HCT116 (cell line): ENCODE results near the gene INSL4. TPM values are rescaled to one million over a fixed set of nuclear protein-coding genes. Genes with fewer than 3 reads are reported as not detected.

ENCODE experiments used
- ATAC-seq: fragments of 200-7000 bp; cut with Tn5 transposase; 2 replicates; pipeline ENCODE4 v1.9.1; 2020; ENCODE audit warnings: mild to moderate bottlenecking, moderate library complexity
- BruUV-seq: library from RNA; stranded (reverse); fragments of 400-500 nt; replicated peaks from 2 replicates; lab custom pipeline; 2021; lab: Mats Ljungman, UMichigan
- CTCF ChIA-PET: fragments of 300-600 bp; sonication (Branson Sonifier 250); formaldehyde crosslinking; loops from one replicate; lab custom pipeline; 2021; ENCODE audit warnings: antibody characterized with exemption; lab: Charles Lee
- POLR2A ChIA-PET: fragments of 300-600, 350-600 bp; sonication (Branson Sonifier 250); formaldehyde crosslinking; loops from one replicate; lab custom pipeline; 2021; ENCODE audit warnings: antibody characterized with exemption; lab: Charles Lee
- RAD21 ChIA-PET, 2 experiments: fragments of 300-600 bp; sonication (Branson Sonifier 250); formaldehyde crosslinking; loops; one replicate each; lab custom pipeline; 2023; ENCODE audit warnings: low total read pairs in 2 of 2; ENCODE audit not compliant: uncharacterized antibody in 2 of 2, unreplicated experiment in 2 of 2, low non-redundant PET in 1 of 2; lab: Charles Lee
- DNase-seq: peaks from one replicate; pipeline ENCODE4 v3.0.0-alpha.2; 2010; ENCODE audit warnings: low read depth, low spot score
- H2AFZ ChIP-seq: fragments of 200-600 bp; shearing (Covaris generic), sonication (generic); 2 replicates; pipeline ENCODE4 v1.6.1; 2017; ENCODE audit warnings: low read depth, mixed run types, mixed read lengths, antibody characterized with exemption, low read length; ENCODE audit not compliant: poor library complexity, severe bottlenecking
- H3K27ac ChIP-seq: 2 replicates; pipeline ENCODE4 v1.5.1; 2012; ENCODE audit warnings: low read depth, low read length
- H3K27me3 ChIP-seq: fragments of 200-600 bp; sonication (generic); 2 replicates; pipeline ENCODE4 v1.6.1; 2016; ENCODE audit warnings: mixed run types, low read length, mixed read lengths; ENCODE audit not compliant: insufficient read depth
- H3K36me3 ChIP-seq, 2 experiments: fragments of 200-500 bp in 1 of 2; fragments of 200-600 bp in 1 of 2; sonication (Bioruptor generic) in 1 of 2; sonication (generic) in 1 of 2; 2 replicates each; pipeline versions ENCODE4 v1.5.1 to v1.6.1; 2014 to 2016; ENCODE audit warnings: low read length in 2 of 2, inconsistent platforms in 1 of 2, mixed read lengths in 1 of 2, mixed run types in 1 of 2; ENCODE audit not compliant: insufficient read depth in 2 of 2, control insufficient read depth in 1 of 2
- H3K4me1 ChIP-seq, 2 experiments: fragments of 200-600 bp in 1 of 2; sonication (generic) in 1 of 2; 2 replicates each; pipeline versions ENCODE4 v1.5.1 to v1.6.1; 2012 to 2017; ENCODE audit warnings: low read length in 2 of 2, inconsistent platforms in 1 of 2, mild to moderate bottlenecking in 1 of 2, mixed read lengths in 1 of 2, mixed run types in 1 of 2, moderate library complexity in 1 of 2; ENCODE audit not compliant: insufficient read depth in 2 of 2, control insufficient read depth in 1 of 2
- H3K4me2 ChIP-seq: fragments of 200-600 bp; sonication (generic); 2 replicates; pipeline ENCODE4 v1.6.1; 2017; ENCODE audit warnings: mixed run types, low read length, mixed read lengths
- H3K4me3 ChIP-seq, 2 experiments: fragments of 200-600 bp in 1 of 2; sonication (generic) in 1 of 2; replicated peaks in 1 of 2; 2 replicates each; pipeline ENCODE4 v1.5.1; 2011 to 2016; ENCODE audit warnings: low read length in 2 of 2, control low read depth in 1 of 2, low read depth in 1 of 2, mild to moderate bottlenecking in 1 of 2, mixed read lengths in 1 of 2, mixed run types in 1 of 2
- H3K79me2 ChIP-seq: fragments of 200-600 bp; sonication (generic); 2 replicates; pipeline ENCODE4 v1.6.1; 2017; ENCODE audit warnings: mild to moderate bottlenecking, mixed run types, low read length, moderate library complexity, mixed read lengths; ENCODE audit not compliant: insufficient read depth
- H3K9ac ChIP-seq: fragments of 200-600 bp; sonication (generic); 2 replicates; pipeline ENCODE4 v1.6.1; 2016; ENCODE audit warnings: low read length, mixed read lengths
- H3K9me2 ChIP-seq: fragments of 200-600 bp; sonication (generic), shearing (Covaris generic); 2 replicates; pipeline ENCODE4 v1.6.1; 2017; ENCODE audit warnings: mixed run types, mild to moderate bottlenecking, moderate library complexity; ENCODE audit not compliant: insufficient read depth
- H3K9me3 ChIP-seq, 2 experiments: fragments of 200-500 bp in 1 of 2; fragments of 200-600 bp in 1 of 2; sonication (Bioruptor generic) in 1 of 2; sonication (generic) in 1 of 2; 2 replicates each; pipeline ENCODE4 v1.6.1; 2014 to 2017; ENCODE audit warnings: low read length in 2 of 2, mixed read lengths in 2 of 2, inconsistent platforms in 1 of 2, low read depth in 1 of 2, mild to moderate bottlenecking in 1 of 2, mixed run types in 1 of 2, moderate library complexity in 1 of 2; ENCODE audit not compliant: control insufficient read depth in 1 of 2, insufficient read depth in 1 of 2
- H4K20me1 ChIP-seq: fragments of 200-600 bp; sonication (generic), shearing (Covaris generic); 2 replicates; pipeline ENCODE4 v1.6.1; 2017; ENCODE audit warnings: mixed run types, mild to moderate bottlenecking, moderate library complexity; ENCODE audit not compliant: insufficient read depth
- ATF3 ChIP-seq: IDR thresholded peaks from 2 replicates; pipeline ENCODE4 v1.6.1; 2012
- EGR1 ChIP-seq: IDR thresholded peaks from 2 replicates; pipeline ENCODE4 v1.6.1; 2012; ENCODE audit warnings: low read depth
- ELF1 ChIP-seq: IDR thresholded peaks from 2 replicates; pipeline ENCODE4 v1.6.1; 2012; ENCODE audit warnings: low read depth, borderline replicate concordance
- MAX ChIP-seq: IDR thresholded peaks from 2 replicates; pipeline ENCODE4 v1.6.1; 2012
- POLR2A ChIP-seq: IDR thresholded peaks from 2 replicates; pipeline ENCODE4 v1.7.0; 2011; ENCODE audit warnings: borderline replicate concordance; ENCODE audit not compliant: insufficient read depth, insufficient read length; ENCODE audit errors: extremely low read depth
- POLR2AphosphoS5 ChIP-seq: IDR thresholded peaks from 2 replicates; pipeline ENCODE4 v1.6.1; 2011; ENCODE audit warnings: mild to moderate bottlenecking, low read depth, low read length, moderate library complexity
- SIN3A ChIP-seq: IDR thresholded peaks from 2 replicates; pipeline ENCODE4 v1.6.1; 2012; ENCODE audit warnings: low read depth
- SP1 ChIP-seq: IDR thresholded peaks from 2 replicates; pipeline ENCODE4 v1.6.1; 2012; ENCODE audit warnings: low read depth
- SRF ChIP-seq: IDR thresholded peaks from 2 replicates; pipeline ENCODE4 v1.6.1; 2012; ENCODE audit warnings: low read depth
- TCF7L2 ChIP-seq: IDR thresholded peaks from 2 replicates; pipeline ENCODE4 v1.7.0; 2011; ENCODE audit warnings: borderline replicate concordance, inconsistent platforms; ENCODE audit not compliant: insufficient read depth, insufficient read length; ENCODE audit errors: extremely low read depth
- YY1 ChIP-seq: IDR thresholded peaks from 2 replicates; pipeline ENCODE4 v1.6.1; 2011; ENCODE audit warnings: low read length, low read depth, moderate library complexity, mild to moderate bottlenecking; ENCODE audit not compliant: insufficient replicate concordance; ENCODE audit errors: extremely low read depth
- ZFX ChIP-seq: fragments of 450-650 bp; IDR thresholded peaks from 2 replicates; pipeline ENCODE4 v1.6.1; 2017
- ZNF274 ChIP-seq: fragments of 200-500 bp; sonication (Bioruptor generic); IDR thresholded peaks from 2 replicates; pipeline ENCODE4 v1.6.1; 2014; ENCODE audit warnings: mild to moderate bottlenecking, low read depth, low read length, inconsistent platforms
- intact Hi-C: fragments of 100-400 bp; cut with micrococcal nuclease; formaldehyde crosslinking; loops from 2 replicates; pipeline ENCODE4 v1.10.0; 2022
- total RNA-seq: library from RNA; stranded (reverse); gene quantifications from one replicate; pipeline ENCODE4 v1.2.1, GENCODE V29; 2021; ENCODE audit not compliant: unreplicated experiment
- TF ChIP-seq, protein P1 (sequence below): IDR thresholded peaks from 2 replicates; pipeline ENCODE4 v1.6.1; 2012; ENCODE audit warnings: low read depth

Gene INSL4
- total RNA-seq, 1 experiment from 2014 or later: not detected

DNA sequence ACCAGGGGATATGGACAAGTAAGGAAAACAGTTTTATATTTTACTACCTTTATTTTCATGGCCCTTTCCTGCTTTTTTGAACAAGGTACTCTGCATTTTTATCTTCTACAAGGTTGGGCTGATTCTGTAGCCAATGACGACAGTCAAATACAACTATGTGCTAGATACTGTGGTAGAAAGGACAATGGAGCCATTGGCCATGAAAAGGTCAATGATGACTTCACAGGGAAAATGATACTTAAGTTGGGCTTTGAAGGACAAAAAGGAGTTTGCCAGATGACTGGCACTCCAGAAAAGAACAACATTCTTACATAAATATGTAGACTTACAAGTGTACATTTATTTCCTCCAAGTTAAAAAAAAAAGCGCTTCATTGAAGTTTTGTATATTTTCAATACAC, 46.4 kb upstream of the INSL4 start:
- Histone ChIP-seq H3K79me2 (no peaks in the 10 kb centered on the region), H3K9ac (no peak overlapping the region), H3K27me3 (no peaks in the 10 kb centered on the region), H4K20me1 (no peaks in the 10 kb centered on the region), H3K36me3 (no peaks in the 10 kb centered on the region), H3K4me3 (no peak overlapping the region), H3K9me2 (no peaks in the 10 kb centered on the region), H3K27ac (no peak overlapping the region), H3K4me1 (no peaks in the 10 kb centered on the region), H3K9me3 (no peaks in the 10 kb centered on the region), H2AFZ (no peak overlapping the region), H3K4me2 (no peak overlapping the region)
- intact Hi-C loops: loop anchor here (5.0 to 10.0 kb wide), 4 partner anchors 78 to 530 kb away; no protein-coding TSS in a partner anchor
- ATAC-seq: no peak
- CTCF ChIA-PET: interaction anchor here (1.5 kb wide), 1 partner anchor 59 kb away, joined by 3 read pairs; no protein-coding TSS in a partner anchor
- no peak for DNase-seq
- no peak for TF ChIP-seq POLR2AphosphoS5
- POLR2A ChIA-PET: no interaction called here
- RAD21 ChIA-PET: no interaction called here
- BruUV-seq: no TSS peak

DNA sequence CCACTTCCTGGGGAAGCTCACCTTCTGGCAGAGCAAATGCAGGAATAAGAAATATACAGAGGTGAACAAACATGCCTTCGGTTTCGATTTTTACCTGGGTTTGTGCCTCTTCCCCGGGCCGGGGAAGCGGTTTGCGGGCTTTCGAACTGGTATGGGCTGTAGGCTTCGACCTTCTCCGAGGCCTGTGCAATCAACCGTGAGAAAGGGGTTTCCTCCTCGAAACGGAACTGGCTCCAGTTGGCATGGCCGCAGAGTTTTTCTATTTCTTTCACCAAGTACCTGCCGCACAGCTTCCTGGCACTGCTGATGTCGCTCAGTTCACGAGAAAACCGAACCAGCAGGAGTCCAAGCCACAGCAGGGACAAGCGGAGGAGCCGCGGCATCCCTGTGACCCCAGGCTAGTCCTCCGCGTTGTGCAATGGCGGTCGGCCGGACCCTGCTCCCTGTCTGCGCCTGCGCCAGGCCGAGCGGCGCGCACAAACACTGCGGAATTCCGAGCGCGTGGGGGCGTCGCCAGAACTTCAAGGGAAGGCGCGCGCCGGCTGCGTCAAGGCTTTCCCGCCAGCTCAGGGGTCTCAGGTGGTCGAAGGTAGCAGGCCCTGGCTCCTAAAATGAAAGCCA, 45.9 kb upstream of the INSL4 start, which contains the start of gene INSL6:
INSL6 (minus strand) TSS at position 420 of the 621 bp plus-strand sequence; CDS start at position 383, 37 bp downstream.
- H3K79me2 ChIP-seq: no peaks in the 10 kb centered on the region
- CTCF ChIA-PET: interaction anchor here (0.6 to 1.6 kb wide), 7 partner anchors 8 to 846 kb away, joined by 3 to 22 read pairs (median 10); no protein-coding TSS in a partner anchor
- ATAC-seq: no peak
- TF ChIP-seq ZNF274: no peak
- no peak for TF ChIP-seq TCF7L2
- no peak for TF ChIP-seq EGR1
- TF ChIP-seq ATF3: no peak
- TF ChIP-seq ELF1: no peak
- no peak for TF ChIP-seq SIN3A
- TF ChIP-seq ZFX: no peak; the same call in 1 of the 2 replicates
- TF ChIP-seq MAX: no peak
- no peak for TF ChIP-seq SP1
- no peak for TF ChIP-seq POLR2AphosphoS5
- TF ChIP-seq POLR2A: no peak
- no peak for TF ChIP-seq SRF
- TF ChIP-seq, protein P1, sequence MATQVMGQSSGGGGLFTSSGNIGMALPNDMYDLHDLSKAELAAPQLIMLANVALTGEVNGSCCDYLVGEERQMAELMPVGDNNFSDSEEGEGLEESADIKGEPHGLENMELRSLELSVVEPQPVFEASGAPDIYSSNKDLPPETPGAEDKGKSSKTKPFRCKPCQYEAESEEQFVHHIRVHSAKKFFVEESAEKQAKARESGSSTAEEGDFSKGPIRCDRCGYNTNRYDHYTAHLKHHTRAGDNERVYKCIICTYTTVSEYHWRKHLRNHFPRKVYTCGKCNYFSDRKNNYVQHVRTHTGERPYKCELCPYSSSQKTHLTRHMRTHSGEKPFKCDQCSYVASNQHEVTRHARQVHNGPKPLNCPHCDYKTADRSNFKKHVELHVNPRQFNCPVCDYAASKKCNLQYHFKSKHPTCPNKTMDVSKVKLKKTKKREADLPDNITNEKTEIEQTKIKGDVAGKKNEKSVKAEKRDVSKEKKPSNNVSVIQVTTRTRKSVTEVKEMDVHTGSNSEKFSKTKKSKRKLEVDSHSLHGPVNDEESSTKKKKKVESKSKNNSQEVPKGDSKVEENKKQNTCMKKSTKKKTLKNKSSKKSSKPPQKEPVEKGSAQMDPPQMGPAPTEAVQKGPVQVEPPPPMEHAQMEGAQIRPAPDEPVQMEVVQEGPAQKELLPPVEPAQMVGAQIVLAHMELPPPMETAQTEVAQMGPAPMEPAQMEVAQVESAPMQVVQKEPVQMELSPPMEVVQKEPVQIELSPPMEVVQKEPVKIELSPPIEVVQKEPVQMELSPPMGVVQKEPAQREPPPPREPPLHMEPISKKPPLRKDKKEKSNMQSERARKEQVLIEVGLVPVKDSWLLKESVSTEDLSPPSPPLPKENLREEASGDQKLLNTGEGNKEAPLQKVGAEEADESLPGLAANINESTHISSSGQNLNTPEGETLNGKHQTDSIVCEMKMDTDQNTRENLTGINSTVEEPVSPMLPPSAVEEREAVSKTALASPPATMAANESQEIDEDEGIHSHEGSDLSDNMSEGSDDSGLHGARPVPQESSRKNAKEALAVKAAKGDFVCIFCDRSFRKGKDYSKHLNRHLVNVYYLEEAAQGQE: no peak
- TF ChIP-seq YY1: no peak

More for the DNA sequence above, 45.9 kb upstream of the INSL4 start, which contains the start of gene INSL6:
- Histone ChIP-seq H3K9me2 (no peaks in the 10 kb centered on the region), H3K9ac (no peak within 1 kb of the TSS), H3K27me3 (no peaks in the 10 kb centered on the region), H3K9me3 (no peaks in the 10 kb centered on the region), H3K27ac (no peak within 1 kb of the TSS), H3K4me1 (no peaks in the 10 kb centered on the region), H3K36me3 (no peaks in the 10 kb centered on the region), H2AFZ (no peak within 1 kb of the TSS), H4K20me1 (no peaks in the 10 kb centered on the region), H3K4me2 (no peak within 1 kb of the TSS), H3K4me3 (no peak within 1 kb of the TSS)
- BruUV-seq: no TSS peak
- ChIA-PET RAD21 (no interaction called here), POLR2A (no interaction called here)
- intact Hi-C loops: loop anchor here (5.0 to 10.0 kb wide), 4 partner anchors 77 to 529 kb away; no protein-coding TSS in a partner anchor
- no peak for DNase-seq
